HepG2 (cell line): ENCODE measurements around the gene PTPRM. TPM values are rescaled to one million over a fixed set of nuclear protein-coding genes. Genes with fewer than 3 reads are reported as not detected.
A peak's percentile ranks its signal among the peaks of the same experiment; 100 is the strongest.

Experiments
- ATAC-seq: fragments of 200-7000 bp; cut with Tn5 transposase; 3 replicates; pipeline ENCODE4 v1.9.1; 2020; ENCODE audit warnings: mild to moderate bottlenecking, moderate library complexity
- BruUV-seq: library from RNA; stranded (reverse); fragments of 400-500 nt; replicated peaks from 2 replicates; lab custom pipeline; 2021; lab: Mats Ljungman, UMichigan
- CTCF ChIA-PET: fragments of 300-600 bp; formaldehyde crosslinking; extraction: SDS; loops from one replicate; lab custom pipeline; 2021; ENCODE audit warnings: low total read pairs, inconsistent platforms, low intra/inter-chr PET ratio; lab: Yijun Ruan, JAX
- POLR2A ChIA-PET: fragments of 350-600 bp; sonication (Branson Sonifier 250); formaldehyde crosslinking; loops from one replicate; lab custom pipeline; 2020; ENCODE audit warnings: antibody characterized with exemption, inconsistent platforms; lab: Yijun Ruan, JAX
- DNase-seq: peaks from one replicate; pipeline ENCODE4 v3.0.0-alpha.2; 2015; ENCODE audit warnings: low spot score
- FAIRE-seq: peaks from 3 replicates; lab custom pipeline; 2011; peaks lifted over from hg19 to GRCh38; lab: Jason Lieb, UNC
- H2AFZ ChIP-seq: one replicate; pipeline ENCODE4 v1.6.1; 2011; ENCODE audit warnings: low read length, inconsistent platforms
- H3K27ac ChIP-seq: fragments of 300-600 bp; 3 replicates; pipeline ENCODE4 v1.8.0; 2011; ENCODE audit warnings: mixed run types, mild to moderate bottlenecking, mixed read lengths, low read length, inconsistent platforms; ENCODE audit not compliant: insufficient read depth; ENCODE audit errors: extremely low read length
- H3K27me3 ChIP-seq, 2 experiments: fragments of 200-600 bp in 1 of 2; 2 replicates in 1 of 2; 3 replicates in 1 of 2; pipeline versions ENCODE4 v1.6.0 to v1.8.0; 2011; ENCODE audit warnings: low read length in 2 of 2, mild to moderate bottlenecking in 2 of 2, moderate library complexity in 2 of 2, inconsistent platforms in 1 of 2; ENCODE audit not compliant: insufficient read depth in 2 of 2, control insufficient read depth in 1 of 2
- H3K36me3 ChIP-seq, 2 experiments: fragments of 200-600 bp in 1 of 2; replicated peaks in 1 of 2; 2 replicates in 1 of 2; 3 replicates in 1 of 2; pipeline versions ENCODE4 v1.5.1 to v1.8.0; 2011; ENCODE audit warnings: low read length in 2 of 2, inconsistent platforms in 1 of 2; ENCODE audit not compliant: insufficient read depth in 2 of 2, control insufficient read depth in 1 of 2
- H3K4me1 ChIP-seq: 2 replicates; pipeline ENCODE4 v1.5.1; 2012; ENCODE audit warnings: low read length, inconsistent platforms; ENCODE audit not compliant: insufficient read depth
- H3K4me2 ChIP-seq: 2 replicates; pipeline ENCODE4 v1.6.0; 2011; ENCODE audit warnings: low read depth, low read length, inconsistent platforms
- H3K4me3 ChIP-seq, 3 experiments: fragments of 200-600 bp in 1 of 3; sonication (generic), shearing (Covaris generic) in 1 of 3; replicated peaks in 1 of 3; 2 replicates each; pipeline ENCODE4 v1.5.1; 2011 to 2016; ENCODE audit warnings: low read length in 3 of 3, inconsistent platforms in 2 of 3, low read depth in 2 of 3, mild to moderate bottlenecking in 2 of 3, control low read depth in 1 of 3, mixed read lengths in 1 of 3; ENCODE audit not compliant: insufficient read depth in 1 of 3
- H3K79me2 ChIP-seq: one replicate; pipeline ENCODE4 v1.6.1; 2011; ENCODE audit warnings: low read length, inconsistent platforms; ENCODE audit not compliant: insufficient read depth
- H3K9ac ChIP-seq: 2 replicates; pipeline ENCODE4 v1.6.0; 2011; ENCODE audit warnings: mild to moderate bottlenecking, low read depth, low read length, inconsistent platforms; ENCODE audit not compliant: insufficient read depth
- H3K9me3 ChIP-seq: 2 replicates; pipeline ENCODE4 v1.5.1; 2012; ENCODE audit warnings: mild to moderate bottlenecking, low read length
- H4K20me1 ChIP-seq: 2 replicates; pipeline ENCODE4 v1.6.0; 2011; ENCODE audit warnings: inconsistent platforms, mild to moderate bottlenecking, low read length, moderate library complexity; ENCODE audit not compliant: insufficient read depth
- ATF7 ChIP-seq, 2 experiments: fragments of 450-650 bp in 1 of 2; sonication (generic) in 1 of 2; formaldehyde crosslinking in 1 of 2; IDR thresholded peaks; 2 replicates each; pipeline versions ENCODE4 v1.4.0 to v1.6.1; 2016 to 2020; ENCODE audit warnings: antibody characterized with exemption in 1 of 2, mild to moderate bottlenecking in 1 of 2, missing genetic modification reagents in 1 of 2
- ELF4 ChIP-seq: sonication (generic); formaldehyde crosslinking; IDR thresholded peaks from 2 replicates; pipeline ENCODE4 v1.5.0; 2020; ENCODE audit warnings: missing genetic modification reagents, mild to moderate bottlenecking, moderate library complexity, borderline replicate concordance
- FOXP4 ChIP-seq: sonication (generic); formaldehyde crosslinking; IDR thresholded peaks from 2 replicates; pipeline ENCODE4 v1.4.0; 2020; ENCODE audit warnings: missing genetic modification reagents
- MAFG ChIP-seq: sonication (generic); formaldehyde crosslinking; IDR thresholded peaks from 2 replicates; pipeline ENCODE4 v1.5.1; 2020; ENCODE audit warnings: mild to moderate bottlenecking, missing genetic modification reagents
- NPAS2 ChIP-seq: sonication (generic); formaldehyde crosslinking; IDR thresholded peaks from 2 replicates; pipeline ENCODE4 v1.8.0; 2022; ENCODE audit warnings: mild to moderate bottlenecking, missing genetic modification reagents, borderline replicate concordance
- PCBP1 ChIP-seq: fragments of 200-400 bp; formaldehyde crosslinking; IDR thresholded peaks from 2 replicates; pipeline ENCODE4 v1.6.1; 2017; ENCODE audit warnings: mild to moderate bottlenecking, low read depth, low read length, borderline replicate concordance
- ZFP37 ChIP-seq: sonication (generic); formaldehyde crosslinking; IDR thresholded peaks from 2 replicates; pipeline ENCODE4 v1.4.0; 2020; ENCODE audit warnings: missing genetic modification reagents, borderline replicate concordance
- ZNF251 ChIP-seq: sonication (generic); formaldehyde crosslinking; IDR thresholded peaks from 2 replicates; pipeline ENCODE4 v1.9.0; 2021; ENCODE audit warnings: mild to moderate bottlenecking, missing genetic modification reagents
- ZNF451 ChIP-seq: sonication (generic); formaldehyde crosslinking; IDR thresholded peaks from 2 replicates; pipeline ENCODE4 v1.5.0; 2020; ENCODE audit warnings: mild to moderate bottlenecking, missing genetic modification reagents
- ZNF552 ChIP-seq: sonication (generic); formaldehyde crosslinking; IDR thresholded peaks from 2 replicates; pipeline ENCODE4 v1.9.0; 2022; ENCODE audit warnings: missing genetic modification reagents, mild to moderate bottlenecking, borderline replicate concordance
- ZNF609 ChIP-seq: sonication (generic); formaldehyde crosslinking; IDR thresholded peaks from 2 replicates; pipeline ENCODE4 v1.4.0; 2020; ENCODE audit warnings: mild to moderate bottlenecking, missing genetic modification reagents, borderline replicate concordance
- ZNF75D ChIP-seq: sonication (generic); formaldehyde crosslinking; IDR thresholded peaks from 2 replicates; pipeline ENCODE4 v1.8.1; 2023; ENCODE audit warnings: missing genetic modification reagents, mild to moderate bottlenecking, borderline replicate concordance
- ZSCAN20 ChIP-seq: sonication (generic); formaldehyde crosslinking; IDR thresholded peaks from 2 replicates; pipeline ENCODE4 v1.4.0; 2020; ENCODE audit warnings: missing genetic modification reagents, mild to moderate bottlenecking, borderline replicate concordance
- WGBS: methylation state at CpG from one replicate; pipeline ENCODE4 v1.1.6; 2017; ENCODE audit warnings: low lambda C conversion rate; 5-methylcytosine and 5-hydroxymethylcytosine counted together
- in situ Hi-C: cut with HindIII; loops from 2 replicates; pipeline ENCODE4 v1.10.0; 2017; ENCODE audit warnings: low pct_unique_long_range_greater_than_20kb; ENCODE audit not compliant: extremely low pct_ligation_motif_present
- intact Hi-C: fragments of 100-400 bp; cut with micrococcal nuclease; formaldehyde crosslinking; loops from one replicate; pipeline ENCODE4 v1.10.0; 2022; ENCODE audit not compliant: unreplicated experiment
- polyA plus RNA-seq, 8 experiments: library from polyadenylated mRNA; depleted of rRNA in 3 of 8; stranded (reverse) in 7 of 8; unstranded in 1 of 8; fragments of >200 nt; fragmentation: Illumina TruSeq in 4 of 8; extraction: Trizol in 4 of 8; gene quantifications; 2 replicates each; pipeline versions ENCODE4 v1.2.1 to v1.2.3, GENCODE V29; 2011 to 2016; ENCODE audit warnings: low read depth in 4 of 8, missing spikeins in 1 of 8, mixed read lengths in 1 of 8; ENCODE audit not compliant: insufficient read depth in 1 of 8
- total RNA-seq, 5 experiments: library from RNA; depleted of rRNA; stranded (reverse); fragments of >200 nt; fragmentation: Illumina TruSeq; extraction: Trizol; gene quantifications; 2 replicates each; pipeline ENCODE4 v1.2.3, GENCODE V29; 2016; ENCODE audit warnings: low read depth in 1 of 5
- TF ChIP-seq, protein P1 (sequence below): sonication (generic); formaldehyde crosslinking; IDR thresholded peaks from 2 replicates; pipeline ENCODE4 v1.5.0; 2020; ENCODE audit warnings: missing genetic modification reagents
- TF ChIP-seq, protein P2 (sequence below), 2 experiments: fragments of 450-650 bp in 1 of 2; sonication (generic) in 1 of 2; formaldehyde crosslinking; IDR thresholded peaks; 2 replicates each; pipeline versions ENCODE4 v1.5.0 to v1.8.0; 2020 to 2022; ENCODE audit warnings: mild to moderate bottlenecking in 1 of 2, missing genetic modification reagents in 1 of 2

The PTPRM gene
- total and polyA plus RNA-seq, 2 of the 13 experiments (the other 11 are each of a cell fraction or from before 2014, with no cell fraction given), result 12.6 to 108 TPM

GRCh38 chr18:7735626-7736175 is 168.6 kb downstream of the PTPRM start:
- no TSS peak for BruUV-seq
- no peak for TF ChIP-seq NPAS2 (CRISPR knock-in tag)
- TF ChIP-seq ATF7 (IDR thresholded peaks at IDR 0.05), result no peak
- TF ChIP-seq ATF7 (CRISPR knock-in tag; IDR thresholded peaks at IDR 0.05), result no peak
- TF ChIP-seq ZNF251, result no peak
- TF ChIP-seq ZNF552 (CRISPR knock-in tag), result no peak
- TF ChIP-seq ZNF75D, result no peak
- TF ChIP-seq ELF4 (CRISPR knock-in tag), result no peak
- no peak for TF ChIP-seq ZFP37 (CRISPR knock-in tag)
- TF ChIP-seq ZNF451 (CRISPR knock-in tag), result no peak
- TF ChIP-seq MAFG (CRISPR knock-in tag), result no peak
- no peak for TF ChIP-seq FOXP4
- TF ChIP-seq, protein P1, sequence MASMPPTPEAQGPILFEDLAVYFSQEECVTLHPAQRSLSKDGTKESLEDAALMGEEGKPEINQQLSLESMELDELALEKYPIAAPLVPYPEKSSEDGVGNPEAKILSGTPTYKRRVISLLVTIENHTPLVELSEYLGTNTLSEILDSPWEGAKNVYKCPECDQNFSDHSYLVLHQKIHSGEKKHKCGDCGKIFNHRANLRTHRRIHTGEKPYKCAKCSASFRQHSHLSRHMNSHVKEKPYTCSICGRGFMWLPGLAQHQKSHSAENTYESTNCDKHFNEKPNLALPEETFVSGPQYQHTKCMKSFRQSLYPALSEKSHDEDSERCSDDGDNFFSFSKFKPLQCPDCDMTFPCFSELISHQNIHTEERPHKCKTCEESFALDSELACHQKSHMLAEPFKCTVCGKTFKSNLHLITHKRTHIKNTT (CRISPR knock-in tag), result no peak
- no peak for TF ChIP-seq ZNF609 (CRISPR knock-in tag)
- no peak for TF ChIP-seq ZSCAN20 (CRISPR knock-in tag)
- TF ChIP-seq, protein P2, sequence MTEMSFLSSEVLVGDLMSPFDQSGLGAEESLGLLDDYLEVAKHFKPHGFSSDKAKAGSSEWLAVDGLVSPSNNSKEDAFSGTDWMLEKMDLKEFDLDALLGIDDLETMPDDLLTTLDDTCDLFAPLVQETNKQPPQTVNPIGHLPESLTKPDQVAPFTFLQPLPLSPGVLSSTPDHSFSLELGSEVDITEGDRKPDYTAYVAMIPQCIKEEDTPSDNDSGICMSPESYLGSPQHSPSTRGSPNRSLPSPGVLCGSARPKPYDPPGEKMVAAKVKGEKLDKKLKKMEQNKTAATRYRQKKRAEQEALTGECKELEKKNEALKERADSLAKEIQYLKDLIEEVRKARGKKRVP (CRISPR knock-in tag; IDR thresholded peaks at IDR 0.05), result no peak
- no peak for TF ChIP-seq PCBP1

More at GRCh38 chr18:7735626-7736175, 168.6 kb downstream of the PTPRM start:
- intact Hi-C loops, result no loop called here
- H3K4me3 ChIP-seq, result no peak overlapping the region
- CTCF ChIA-PET, result no interaction called here
- no peaks in the 10 kb centered on the region for H3K9me3 ChIP-seq
- no peak overlapping the region for H3K4me2 ChIP-seq
- in situ Hi-C loops, result no loop called here
- POLR2A ChIA-PET, result no interaction called here
- H3K4me1 ChIP-seq, result peaks cover 37% of the 10 kb centered on the region
- ATAC-seq (no peak), DNase-seq (no peak), FAIRE-seq (peak; percentile 8)
- H3K9ac ChIP-seq, result no peak overlapping the region
- 95% methylated on average over 2 of the region's 2 CpGs for WGBS
- no peak overlapping the region for H3K27ac ChIP-seq
- no peaks in the 10 kb centered on the region for H4K20me1 ChIP-seq
- H2AFZ ChIP-seq, result no peak overlapping the region
- H3K79me2 ChIP-seq, result peaks cover 3% of the 10 kb centered on the region
- H3K36me3 ChIP-seq, result no peaks in the 10 kb centered on the region; a peak in 1 of 5 replicates
- H3K27me3 ChIP-seq, result no peaks in the 10 kb centered on the region
